Heart left ventricle (tissue), 16 donors: ENCODE data around the gene SIRPB2. TPM values are rescaled to one million over a fixed set of nuclear protein-coding genes. Genes with fewer than 3 reads are reported as not detected.
"Not testable (repeated sequence)": the region's sequence is repeated elsewhere in the genome, so short reads cannot be mapped to it uniquely, and the experiment has no call there.

Source experiments
- ATAC-seq, 4 donors: fragments of 200-7000 bp; cut with Tn5 transposase; one replicate each; pipeline ENCODE4 v1.9.1; 2020 to 2022; ENCODE audit warnings: moderate library complexity in 4 of 4, mild to moderate bottlenecking in 3 of 4, moderate number of reproducible peaks in 1 of 4
- DNase-seq, 5 donors: peaks; one replicate each; pipeline ENCODE4 v3.0.0-alpha.2; 2020
- H3K27ac ChIP-seq, 12 donors: fragments of 200-600 bp; sonication (generic) in 4 of 12; one replicate each; pipeline versions ENCODE4 v1.5.0 to v1.8.0; 2016 to 2022; ENCODE audit warnings: mild to moderate bottlenecking in 2 of 12
- H3K27me3 ChIP-seq, 9 donors: fragments of 200-600 bp; sonication (generic) in 2 of 9; one replicate each; pipeline versions ENCODE4 v1.5.1 to v1.8.0; 2016 to 2022; ENCODE audit warnings: mild to moderate bottlenecking in 3 of 9
- H3K36me3 ChIP-seq, 9 donors: fragments of 200-600 bp; sonication (generic) in 2 of 9; one replicate each; pipeline versions ENCODE4 v1.5.0 to v1.8.0; 2018 to 2022; ENCODE audit warnings: mild to moderate bottlenecking in 2 of 9
- H3K4me1 ChIP-seq, 12 donors: fragments of 200-600 bp; sonication (generic) in 4 of 12; one replicate each; pipeline versions ENCODE4 v1.5.0 to v1.8.0; 2016 to 2022; ENCODE audit warnings: mild to moderate bottlenecking in 3 of 12
- H3K4me3 ChIP-seq, 12 donors: fragments of 200-600 bp; sonication (generic) in 4 of 12; one replicate each; pipeline versions ENCODE4 v1.5.0 to v1.8.0; 2017 to 2022; ENCODE audit warnings: mild to moderate bottlenecking in 9 of 12, moderate library complexity in 4 of 12
- H3K9me3 ChIP-seq, 12 donors: fragments of 200-600 bp; sonication (generic) in 4 of 12; one replicate each; pipeline versions ENCODE4 v1.5.0 to v1.8.0; 2016 to 2022; ENCODE audit warnings: mild to moderate bottlenecking in 1 of 12
- CTCF ChIP-seq, 12 donors: fragments of 200-600 bp; sonication (generic) in 4 of 12; IDR thresholded peaks; one replicate each; pipeline versions ENCODE4 v1.5.0 to v1.8.0; 2018 to 2022; ENCODE audit warnings: antibody characterized with exemption in 12 of 12, mild to moderate bottlenecking in 5 of 12
- POLR2A ChIP-seq, 2 donors: fragments of 450-650 bp; IDR thresholded peaks; one replicate each; pipeline ENCODE4 v1.6.1; 2017; ENCODE audit warnings: antibody characterized with exemption in 2 of 2, mild to moderate bottlenecking in 2 of 2, moderate library complexity in 2 of 2
- WGBS, 4 donors: extraction: QIAGEN DNeasy Blood & Tissue Kit in 2 of 4; methylation state at CpG; one replicate each; pipeline versions ENCODE4 v1.1.5 to v1.1.7; 2013 to 2018; 5-methylcytosine and 5-hydroxymethylcytosine counted together
- intact Hi-C, 10 donors: fragments of 100-400 bp; cut with DNase I; formaldehyde crosslinking; loops; one replicate each; pipeline versions ENCODE4 v1.11.1 to v1.14.2; 2022
- polyA plus RNA-seq, 2 donors: library from polyadenylated mRNA; stranded (reverse); fragments of 200-250 nt; gene quantifications; one replicate each; pipeline ENCODE4 v1.2.3, GENCODE V29; 2013
- total RNA-seq, 9 donors: library from RNA; depleted of rRNA in 2 of 9; stranded (reverse); fragments of >200 nt in 2 of 9; fragmentation: NEBNext Ultra II Directional in 3 of 9; extraction: Animal tissue kit (Norgen Biotek cat#: 25700) in 3 of 9; gene quantifications; one replicate each; pipeline versions ENCODE4 v1.1.0 to v1.2.4, GENCODE V29; 2016 to 2023
- donor health status: ischemic (EF 13 %, LVEDD 7.1; RV severe dilation, severe dysfunction).
- donor health status: healthy with polysubstance abuse.
- donor health status: DM: no; HTN: yes; CAD: no.
- donor health status: DM: no; HTN: no; CAD: no.
- donor health status: ischemic (EF 25% LVEDD 6.9; RV normal size, moderate dysfunction).
- donor health status: ischemic (EF 25% LVEDD 5.7; RV mildly dilated, moderate dysfunction).
- donor health status: healthy.
- donor health status: DM: yes; HTN: yes; CAD: no.
- donor health status: ischemic (EF 35%, LVEDD 5.7; RV mildly dilated, moderate dysfunction).
- donor health status: nonischemic (EF 11% LVEDD 7.7; RV severe dilation, severe dysfunction).
- donor health status: DM: yes; HTN: yes; CAD: no.
- donor health status: PGD.
- donor health status: ischemic (EF 29% LVEDD 5.4; RV normal size, mild dysfunction).
- donor health status: nonischemic (EF 23%, LVEDD 6.1; RV moderate dilation, normal function).

Gene SIRPB2
- total and polyA plus RNA-seq, 11 donors: 0.74 to 11.9 (median 2.1) TPM

- intact Hi-C loops: no loop called here
- ATAC-seq (peak; percentile 69 to 97 (median 96)), DNase-seq (peak; percentile 57 to 71 (median 68))
- no peak overlapping the region for H3K27ac ChIP-seq
- WGBS, 4 donors: 2 to 5% (median 3%) methylated on average over 8 of the region's 8 CpGs
- H3K36me3 ChIP-seq: no peaks in the 10 kb centered on the region
- TF ChIP-seq POLR2A (IDR thresholded peaks at IDR 0.05) (no peak), CTCF (IDR thresholded peaks at IDR 0.05) (peak; percentile 63 to 91 (median 77))
- no peak overlapping the region for H3K4me3 ChIP-seq
- H3K27me3 ChIP-seq: peaks cover 0 to 4% (median 0%) of the 10 kb centered on the region in 9 donors
- no peaks in the 10 kb centered on the region for H3K4me1 ChIP-seq
- H3K9me3 ChIP-seq: peaks cover 0 to 13% (median 0%) of the 10 kb centered on the region in 12 donors
Observed at GRCh38 chr20:1503564-1504227, 12.5 kb upstream of the SIRPB2 start.

GRCh38 chr20:1500496-1500895, 9.3 kb upstream of the SIRPB2 start:
- ATAC-seq: no peak
- H3K4me1 ChIP-seq: no peaks in the 10 kb centered on the region
- 29 to 40% (median 36%) methylated on average over 3 of the region's 3 CpGs for WGBS, 4 donors

GRCh38 chr20:1499528-1500420, 8.6 kb upstream of the SIRPB2 start:
- intact Hi-C loops: no loop called here
- 89 to 92% (median 91%) methylated on average over 7 to 8 of the region's 8 CpGs for WGBS, 4 donors
- Histone ChIP-seq H3K27me3 (peaks cover 0 to 4% (median 0%) of the 10 kb centered on the region in 9 donors), H3K4me3 (no peak overlapping the region), H3K27ac (no peak overlapping the region), H3K4me1 (peaks cover 0 to 3% (median 0%) of the 10 kb centered on the region in 12 donors), H3K36me3 (no peaks in the 10 kb centered on the region), H3K9me3 (peaks cover 0 to 13% (median 0%) of the 10 kb centered on the region in 12 donors)
- ATAC-seq (no peak), DNase-seq (no peak)
- TF ChIP-seq CTCF (IDR thresholded peaks at IDR 0.05) (no peak), POLR2A (IDR thresholded peaks at IDR 0.05) (no peak)

More at GRCh38 chr20:1500496-1500895, 9.3 kb upstream of the SIRPB2 start:
- Histone ChIP-seq H3K27ac (no peak overlapping the region), H3K9me3 (peaks cover 0 to 13% (median 0%) of the 10 kb centered on the region in 12 donors), H3K4me3 (no peak overlapping the region), H3K36me3 (no peaks in the 10 kb centered on the region), H3K27me3 (peaks cover 0 to 4% (median 0%) of the 10 kb centered on the region in 9 donors)
- no peak for TF ChIP-seq POLR2A (IDR thresholded peaks at IDR 0.05)
- no peak for TF ChIP-seq CTCF (IDR thresholded peaks at IDR 0.05)
- DNase-seq: no peak
- intact Hi-C loops: no loop called here

GRCh38 chr20:1497371-1497770, 6.2 kb upstream of the SIRPB2 start:
- H3K36me3 ChIP-seq, H3K9me3 ChIP-seq, H3K27me3 ChIP-seq, DNase-seq, intact Hi-C loops, H3K4me3 ChIP-seq, H3K27ac ChIP-seq, ATAC-seq: not testable (repeated sequence)
- peaks cover 0 to 23% (median 0%) of the 10 kb centered on the region in 12 donors for H3K4me1 ChIP-seq
- 93 to 97% (median 95%) methylated on average over 5 of the region's 5 CpGs for WGBS, 4 donors
